ENCODE data around the gene LCN1. TPM values are rescaled to one million over a fixed set of nuclear protein-coding genes. Genes with fewer than 3 reads are reported as not detected.
"Not testable (repeated sequence)": the region's sequence is repeated elsewhere in the genome, so short reads cannot be mapped to it uniquely, and the experiment has no call there.

Gene LCN1
- polyA plus RNA-seq, 3 donors, result not detected

DNA sequence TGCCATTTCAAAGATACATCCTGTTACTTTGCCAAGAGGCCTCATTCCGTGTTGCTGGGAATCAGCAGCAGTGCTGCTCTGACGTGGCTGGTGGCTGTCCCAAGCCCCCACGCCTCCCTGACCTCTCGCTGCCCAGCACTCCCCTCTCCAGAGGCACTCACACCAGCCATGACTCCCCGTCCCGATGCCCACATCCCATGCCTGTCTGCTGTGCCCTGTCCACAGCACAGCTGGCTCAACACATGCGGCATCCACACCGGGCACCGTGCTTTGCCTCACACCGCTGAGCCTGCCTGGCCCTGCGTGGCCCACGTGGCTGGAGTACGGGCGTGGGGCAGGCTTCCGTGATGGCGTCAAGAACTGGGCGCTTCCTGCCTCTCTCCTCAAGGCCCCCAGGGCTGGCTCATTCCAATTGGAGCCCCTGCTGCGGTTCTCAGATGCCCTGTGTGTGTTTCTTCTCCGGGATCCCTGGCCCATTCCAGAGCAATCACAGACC lies 7.8 kb upstream of the LCN1 start:
- Mint-ChIP-seq H3K27ac (peak overlapping the region in 2 of 7 donors; percentile 18 to 52), H3K4me3 (no peak overlapping the region), H3K36me3 (no peaks in the 10 kb centered on the region), H3K27me3 (ENCODE audit: low read depth in 3 of 3) (peaks cover 5 to 18% (median 13%) of the 10 kb centered on the region in 3 donors), H3K9me3 (peaks cover 0 to 17% (median 11%) of the 10 kb centered on the region in 7 donors), H3K4me1 (peaks cover 5% of the 10 kb centered on the region)
- H3K9me3 ChIP-seq (replicated peaks in 1 of 2; ENCODE audit: control insufficient read depth in 1 of 2, insufficient read depth in 1 of 2, low read length in 2 of 2), result peaks cover 0 to 6% of the 10 kb centered on the region in 2 donors
- no peaks in the 10 kb centered on the region for H3K79me2 ChIP-seq (ENCODE audit: insufficient read depth, low read length)
- no peaks in the 10 kb centered on the region for H3K4me1 ChIP-seq (ENCODE audit: control insufficient read depth in 1 of 2, insufficient read depth in 2 of 2, low read length in 2 of 2)
- H3K4me3 ChIP-seq (replicated peaks in 1 of 3; ENCODE audit: low read depth in 2 of 3, low read length in 3 of 3), result no peak overlapping the region
- no peaks in the 10 kb centered on the region for H3K36me3 ChIP-seq (replicated peaks in 1 of 2; ENCODE audit: control insufficient read depth in 1 of 2, insufficient read depth in 2 of 2, low read length in 2 of 2)
- TF ChIP-seq, protein P1, sequence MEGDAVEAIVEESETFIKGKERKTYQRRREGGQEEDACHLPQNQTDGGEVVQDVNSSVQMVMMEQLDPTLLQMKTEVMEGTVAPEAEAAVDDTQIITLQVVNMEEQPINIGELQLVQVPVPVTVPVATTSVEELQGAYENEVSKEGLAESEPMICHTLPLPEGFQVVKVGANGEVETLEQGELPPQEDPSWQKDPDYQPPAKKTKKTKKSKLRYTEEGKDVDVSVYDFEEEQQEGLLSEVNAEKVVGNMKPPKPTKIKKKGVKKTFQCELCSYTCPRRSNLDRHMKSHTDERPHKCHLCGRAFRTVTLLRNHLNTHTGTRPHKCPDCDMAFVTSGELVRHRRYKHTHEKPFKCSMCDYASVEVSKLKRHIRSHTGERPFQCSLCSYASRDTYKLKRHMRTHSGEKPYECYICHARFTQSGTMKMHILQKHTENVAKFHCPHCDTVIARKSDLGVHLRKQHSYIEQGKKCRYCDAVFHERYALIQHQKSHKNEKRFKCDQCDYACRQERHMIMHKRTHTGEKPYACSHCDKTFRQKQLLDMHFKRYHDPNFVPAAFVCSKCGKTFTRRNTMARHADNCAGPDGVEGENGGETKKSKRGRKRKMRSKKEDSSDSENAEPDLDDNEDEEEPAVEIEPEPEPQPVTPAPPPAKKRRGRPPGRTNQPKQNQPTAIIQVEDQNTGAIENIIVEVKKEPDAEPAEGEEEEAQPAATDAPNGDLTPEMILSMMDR (IDR thresholded peaks at IDR 0.05), result no peak
- no peaks in the 10 kb centered on the region for H4K20me1 ChIP-seq (ENCODE audit: insufficient read depth, low read length)
- H3K9ac ChIP-seq (ENCODE audit: insufficient read depth, low read length, poor library complexity, severe bottlenecking), result no peak overlapping the region
- no peak overlapping the region for H3K27ac ChIP-seq (ENCODE audit: low read depth in 1 of 2, low read length in 2 of 2)
- WGBS (ENCODE audit: insufficient coverage), result 91% methylated on average over 18 of the region's 19 CpGs
- no peak overlapping the region for H2AFZ ChIP-seq (ENCODE audit: insufficient read depth, low read depth, low read length, poor library complexity, severe bottlenecking)
- no peak for DNase-seq
- intact Hi-C loops (cut with micrococcal nuclease), result no loop called here
- no peak overlapping the region for H3K4me2 ChIP-seq (replicated peaks; ENCODE audit: extremely low read depth, low read length, poor library complexity, severe bottlenecking)
- H3K27me3 ChIP-seq (ENCODE audit: control insufficient read depth in 2 of 2, insufficient read depth in 2 of 2, low read length in 2 of 2), result no peaks in the 10 kb centered on the region

DNA sequence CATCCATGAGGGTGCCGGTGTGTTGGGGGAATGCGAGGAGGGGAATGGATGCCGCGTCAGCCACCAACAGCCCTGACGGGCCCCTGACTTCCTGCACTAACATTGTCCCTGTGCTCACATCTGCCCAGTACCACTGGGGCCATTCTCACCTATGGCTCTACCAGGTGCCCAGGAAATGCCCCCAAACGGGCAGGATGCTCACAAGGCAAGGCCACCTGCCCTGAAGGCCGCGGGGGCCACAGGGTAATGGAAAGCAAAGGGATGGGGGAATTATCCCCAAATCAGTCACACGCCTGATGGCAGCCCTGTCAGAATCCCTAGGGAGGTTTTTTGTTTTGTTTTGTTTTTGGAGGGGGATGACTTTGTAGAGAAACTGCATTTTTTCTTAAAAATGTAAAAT lies 7.3 kb upstream of the LCN1 start:
- H4K20me1 ChIP-seq (ENCODE audit: insufficient read depth, low read length); H3K4me2 ChIP-seq (replicated peaks; ENCODE audit: extremely low read depth, low read length, poor library complexity, severe bottlenecking); H3K4me1 ChIP-seq (ENCODE audit: control insufficient read depth in 1 of 2, insufficient read depth in 2 of 2, low read length in 2 of 2); H3K4me1 Mint-ChIP-seq; H2AFZ ChIP-seq (ENCODE audit: insufficient read depth, low read depth, low read length, poor library complexity, severe bottlenecking); intact Hi-C loops (cut with micrococcal nuclease); H3K27ac Mint-ChIP-seq; H3K27ac ChIP-seq (ENCODE audit: low read depth in 1 of 2, low read length in 2 of 2); H3K4me3 ChIP-seq (replicated peaks in 1 of 3; ENCODE audit: low read depth in 2 of 3, low read length in 3 of 3); H3K27me3 ChIP-seq (ENCODE audit: control insufficient read depth in 2 of 2, insufficient read depth in 2 of 2, low read length in 2 of 2); H3K36me3 Mint-ChIP-seq; H3K4me3 Mint-ChIP-seq; H3K9me3 ChIP-seq (replicated peaks in 1 of 2; ENCODE audit: control insufficient read depth in 1 of 2, insufficient read depth in 1 of 2, low read length in 2 of 2); H3K79me2 ChIP-seq (ENCODE audit: insufficient read depth, low read length); DNase-seq; H3K36me3 ChIP-seq (replicated peaks in 1 of 2; ENCODE audit: control insufficient read depth in 1 of 2, insufficient read depth in 2 of 2, low read length in 2 of 2); H3K9ac ChIP-seq (ENCODE audit: insufficient read depth, low read length, poor library complexity, severe bottlenecking): not testable (repeated sequence)
- no CpG with 5 or more reads among the region's 9 CpGs for WGBS (ENCODE audit: insufficient coverage)
- Mint-ChIP-seq H3K9me3 (peaks cover 0 to 13% (median 8%) of the 10 kb centered on the region in 7 donors), H3K27me3 (ENCODE audit: low read depth in 3 of 3) (peaks cover 7 to 21% (median 16%) of the 10 kb centered on the region in 3 donors)

Measured in CD14-positive monocyte (primary cell).